GM23248 (cell line): Measurements from ENCODE around the gene ZBED4.

Experiments used
- EZH2 ChIP-seq: fragments of 200-600 bp; sonication (generic); IDR thresholded peaks from 2 replicates; pipeline ENCODE4 v1.6.1; 2018; ENCODE audit warnings: antibody characterized with exemption, mild to moderate bottlenecking; ENCODE audit not compliant: insufficient read depth, poor library complexity, severe bottlenecking
- EZH2phosphoT487 ChIP-seq: fragments of 200-600 bp; sonication (generic); IDR thresholded peaks from 2 replicates; pipeline ENCODE4 v1.6.1; 2018; ENCODE audit warnings: antibody characterized with exemption, moderate library complexity, mild to moderate bottlenecking, low read depth; ENCODE audit not compliant: insufficient read depth

DNA sequence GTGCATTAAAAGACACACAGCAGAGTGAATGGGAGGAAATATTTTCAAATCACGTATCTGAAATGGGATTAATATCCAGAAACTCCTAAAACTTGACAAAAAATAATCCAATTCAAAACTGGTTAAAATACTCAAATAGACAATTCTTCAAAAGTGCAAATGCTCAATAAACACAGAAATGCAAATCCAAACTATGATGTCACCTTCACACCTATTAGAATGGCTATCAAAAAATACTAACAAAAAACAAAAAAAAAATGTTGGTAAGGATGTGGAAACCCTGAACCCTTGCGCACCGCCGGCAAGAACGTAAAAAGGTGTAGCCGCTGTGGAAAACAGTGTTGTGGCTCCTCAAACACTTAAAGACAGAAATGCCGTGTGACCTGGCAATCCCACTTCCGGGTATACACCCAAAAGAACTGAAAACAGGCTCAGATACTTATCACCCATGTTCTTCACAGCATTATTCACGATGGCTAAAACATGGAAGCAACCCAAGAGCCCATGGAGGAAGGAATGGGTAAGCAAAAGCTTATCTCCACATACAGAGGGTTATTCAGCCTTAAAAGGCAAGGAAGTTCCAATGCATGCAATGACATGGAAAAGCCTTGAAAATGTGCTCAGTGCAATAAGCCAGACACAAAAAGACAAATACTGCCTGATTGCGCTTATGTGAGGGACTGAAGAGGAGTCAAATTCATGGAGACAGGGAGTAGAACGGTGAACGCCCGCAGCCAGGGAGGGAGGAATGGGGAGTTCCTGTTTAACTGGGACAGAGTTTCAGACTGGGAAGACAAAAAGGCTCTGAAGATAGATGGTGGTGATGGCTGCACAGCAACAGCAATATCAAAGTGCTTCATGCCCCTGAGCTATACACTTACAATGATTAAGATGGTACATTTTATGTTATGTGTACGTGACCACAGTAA lies 45.6 kb upstream of the ZBED4 start:
- TF ChIP-seq EZH2phosphoT487 (no peak), EZH2 (no peak)
